Measurements from ENCODE around the gene PARD3B. TPM values are rescaled to one million over a fixed set of nuclear protein-coding genes. Genes with fewer than 3 reads are reported as not detected.

The PARD3B gene
- total and polyA plus RNA-seq, 2 of the 8 experiments (the other 6 are each of a cell fraction or from before 2014, with no cell fraction given) = 1.2 to 5.7 TPM

- WGBS, 2 experiments (ENCODE audit: extremely low coverage in 1 of 2, insufficient coverage in 1 of 2, insufficient read length in 1 of 2, insufficient replicate concordance in 2 of 2, low coverage in 1 of 2, low lambda C conversion rate in 2 of 2, missing lambda C conversion rate in 1 of 2) = 84% methylated on average over 2 of the region's 2 CpGs; no CpG with 5 or more reads in 1 of the 2 experiments
- Histone ChIP-seq H3K4me3 (ENCODE audit: extremely low read depth in 1 of 4, insufficient read depth in 2 of 4, low read depth in 3 of 4, low read length in 4 of 4) (no peak overlapping the region), H3K9me3 (ENCODE audit: insufficient read depth in 2 of 2, low read depth in 1 of 2, low read length in 1 of 2) (no peaks in the 10 kb centered on the region), H3K23ac (ENCODE audit: insufficient read length) (no peak overlapping the region), H4K5ac (ENCODE audit: insufficient read length, low read depth, low read length) (no peak overlapping the region), H3K4ac (replicated peaks; ENCODE audit: insufficient read length, low read depth, low read length) (no peak overlapping the region), H3K36me3 (ENCODE audit: control insufficient read depth in 2 of 4, insufficient read depth in 4 of 4, low read length in 3 of 4) (no peaks in the 10 kb centered on the region; a peak in 1 of 8 replicates), H2BK120ac (replicated peaks; ENCODE audit: low read depth, low read length) (no peak overlapping the region), H3K79me2 (ENCODE audit: control insufficient read depth in 1 of 2, insufficient read depth in 2 of 2, low read length in 2 of 2) (no peaks in the 10 kb centered on the region), H3K27me3 (replicated peaks in 1 of 4; ENCODE audit: control insufficient read depth in 3 of 4, extremely low read depth in 1 of 4, insufficient read depth in 3 of 4, low read length in 3 of 4) (no peaks in the 10 kb centered on the region), H4K91ac (replicated peaks; ENCODE audit: insufficient read length, low read length) (no peak overlapping the region), H3K14ac (ENCODE audit: insufficient read length) (no peak overlapping the region), H2BK5ac (ENCODE audit: low read depth, low read length) (no peak overlapping the region), H2AFZ (ENCODE audit: low read length) (no peak overlapping the region), H3K4me2 (ENCODE audit: insufficient read depth in 1 of 2, low read depth in 2 of 2, low read length in 2 of 2) (no peak overlapping the region), H3K9ac (replicated peaks in 1 of 4; ENCODE audit: extremely low read depth in 1 of 4, low read depth in 3 of 4, low read length in 3 of 4) (no peak overlapping the region), H3K79me1 (ENCODE audit: low read depth, low read length) (no peaks in the 10 kb centered on the region), H3K27ac (ENCODE audit: low read depth, low read length) (no peak overlapping the region), H2AK5ac (ENCODE audit: low read depth, low read length) (no peak overlapping the region), H2BK12ac (ENCODE audit: low read depth, low read length) (no peak overlapping the region), H3K23me2 (ENCODE audit: low read depth, low read length) (no peaks in the 10 kb centered on the region; the same call in 1 of the 2 replicates), H2BK15ac (ENCODE audit: low read length) (no peak overlapping the region), H4K20me1 (replicated peaks in 1 of 2; ENCODE audit: control insufficient read depth in 1 of 2, insufficient read depth in 2 of 2, low read length in 2 of 2) (no peaks in the 10 kb centered on the region), H3K18ac (ENCODE audit: extremely low read depth, low read length) (no peak overlapping the region), H3K56ac (replicated peaks; ENCODE audit: insufficient read length, low read depth, low read length) (no peak overlapping the region), H2BK20ac (ENCODE audit: low read length) (no peak overlapping the region), H3K4me1 (replicated peaks in 1 of 4; ENCODE audit: control insufficient read depth in 3 of 4, insufficient read depth in 4 of 4, low read length in 3 of 4) (peaks cover 0 to 7% (median 1%) of the 10 kb centered on the region in 4 experiments; a peak in 3 of 7 replicates), H4K8ac (ENCODE audit: extremely low read depth, insufficient read depth, low read length) (no peak overlapping the region)
- CTCF ChIA-PET (ENCODE audit: partially characterized antibody) = interaction anchor here (0.8 to 1.6 kb wide), 4 partner anchors 15 to 333 kb away, joined by 3 to 4 read pairs (median 3); no protein-coding TSS in a partner anchor
- DNase-seq (ENCODE audit: low read depth in 1 of 2, low spot score in 2 of 2) (no peak), FAIRE-seq (no peak)
- POLR2A ChIA-PET (ENCODE audit: partially characterized antibody) = no interaction called here
- no peak for TF ChIP-seq RXRA (IDR thresholded peaks at IDR 0.05; ENCODE audit: insufficient read depth, low read depth, low read length)
- TF ChIP-seq SP4 (IDR thresholded peaks at IDR 0.05; ENCODE audit: low read length) = no peak
- no peak for TF ChIP-seq FOSL1 (IDR thresholded peaks at IDR 0.05; ENCODE audit: insufficient read depth, low read depth, low read length)
- TF ChIP-seq ASH2L (IDR thresholded peaks at IDR 0.05; ENCODE audit: low read length) = no peak
These were observed 801.4 kb downstream of the PARD3B start for GRCh38 chr2:205346649-205347048.

Measured in H1 (cell line).